ENCODE data around the gene BMPR1B.

GRCh38 chr4:94791701-94792100 lies 33.9 kb downstream of the BMPR1B start:
- TF ChIP-seq, protein P1, sequence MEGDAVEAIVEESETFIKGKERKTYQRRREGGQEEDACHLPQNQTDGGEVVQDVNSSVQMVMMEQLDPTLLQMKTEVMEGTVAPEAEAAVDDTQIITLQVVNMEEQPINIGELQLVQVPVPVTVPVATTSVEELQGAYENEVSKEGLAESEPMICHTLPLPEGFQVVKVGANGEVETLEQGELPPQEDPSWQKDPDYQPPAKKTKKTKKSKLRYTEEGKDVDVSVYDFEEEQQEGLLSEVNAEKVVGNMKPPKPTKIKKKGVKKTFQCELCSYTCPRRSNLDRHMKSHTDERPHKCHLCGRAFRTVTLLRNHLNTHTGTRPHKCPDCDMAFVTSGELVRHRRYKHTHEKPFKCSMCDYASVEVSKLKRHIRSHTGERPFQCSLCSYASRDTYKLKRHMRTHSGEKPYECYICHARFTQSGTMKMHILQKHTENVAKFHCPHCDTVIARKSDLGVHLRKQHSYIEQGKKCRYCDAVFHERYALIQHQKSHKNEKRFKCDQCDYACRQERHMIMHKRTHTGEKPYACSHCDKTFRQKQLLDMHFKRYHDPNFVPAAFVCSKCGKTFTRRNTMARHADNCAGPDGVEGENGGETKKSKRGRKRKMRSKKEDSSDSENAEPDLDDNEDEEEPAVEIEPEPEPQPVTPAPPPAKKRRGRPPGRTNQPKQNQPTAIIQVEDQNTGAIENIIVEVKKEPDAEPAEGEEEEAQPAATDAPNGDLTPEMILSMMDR (IDR thresholded peaks at IDR 0.05; ENCODE audit: insufficient read depth, low read length), result no peak
- no peak for TF ChIP-seq POLR2AphosphoS5 (IDR thresholded peaks at IDR 0.05; ENCODE audit: low read depth)
- TF ChIP-seq, protein P2, sequence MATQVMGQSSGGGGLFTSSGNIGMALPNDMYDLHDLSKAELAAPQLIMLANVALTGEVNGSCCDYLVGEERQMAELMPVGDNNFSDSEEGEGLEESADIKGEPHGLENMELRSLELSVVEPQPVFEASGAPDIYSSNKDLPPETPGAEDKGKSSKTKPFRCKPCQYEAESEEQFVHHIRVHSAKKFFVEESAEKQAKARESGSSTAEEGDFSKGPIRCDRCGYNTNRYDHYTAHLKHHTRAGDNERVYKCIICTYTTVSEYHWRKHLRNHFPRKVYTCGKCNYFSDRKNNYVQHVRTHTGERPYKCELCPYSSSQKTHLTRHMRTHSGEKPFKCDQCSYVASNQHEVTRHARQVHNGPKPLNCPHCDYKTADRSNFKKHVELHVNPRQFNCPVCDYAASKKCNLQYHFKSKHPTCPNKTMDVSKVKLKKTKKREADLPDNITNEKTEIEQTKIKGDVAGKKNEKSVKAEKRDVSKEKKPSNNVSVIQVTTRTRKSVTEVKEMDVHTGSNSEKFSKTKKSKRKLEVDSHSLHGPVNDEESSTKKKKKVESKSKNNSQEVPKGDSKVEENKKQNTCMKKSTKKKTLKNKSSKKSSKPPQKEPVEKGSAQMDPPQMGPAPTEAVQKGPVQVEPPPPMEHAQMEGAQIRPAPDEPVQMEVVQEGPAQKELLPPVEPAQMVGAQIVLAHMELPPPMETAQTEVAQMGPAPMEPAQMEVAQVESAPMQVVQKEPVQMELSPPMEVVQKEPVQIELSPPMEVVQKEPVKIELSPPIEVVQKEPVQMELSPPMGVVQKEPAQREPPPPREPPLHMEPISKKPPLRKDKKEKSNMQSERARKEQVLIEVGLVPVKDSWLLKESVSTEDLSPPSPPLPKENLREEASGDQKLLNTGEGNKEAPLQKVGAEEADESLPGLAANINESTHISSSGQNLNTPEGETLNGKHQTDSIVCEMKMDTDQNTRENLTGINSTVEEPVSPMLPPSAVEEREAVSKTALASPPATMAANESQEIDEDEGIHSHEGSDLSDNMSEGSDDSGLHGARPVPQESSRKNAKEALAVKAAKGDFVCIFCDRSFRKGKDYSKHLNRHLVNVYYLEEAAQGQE (IDR thresholded peaks at IDR 0.05; ENCODE audit: insufficient replicate concordance, low read depth), result no peak
- TF ChIP-seq GABPA (IDR thresholded peaks at IDR 0.05; ENCODE audit: low read depth), result no peak

All from HL-60 (cell line).